Activated naive CD8-positive, alpha-beta T cell treated with anti-CD3 and anti-CD28 coated beads, Interleukin-2, amount 10 ng/mL, durations not matched to agents 7 days and 5 days (primary cell): ENCODE measurements around the gene UBE2D4. TPM values are rescaled to one million over a fixed set of nuclear protein-coding genes. Genes with fewer than 3 reads are reported as not detected.
"Not testable (repeated sequence)": the region's sequence is repeated elsewhere in the genome, so short reads cannot be mapped to it uniquely, and the experiment has no call there.

Source experiments
- ATAC-seq: fragments of 150-1000 bp; cut with Tn5 transposase; one replicate; pipeline ENCODE4 v1.10.0; 2021; ENCODE audit warnings: low read depth, moderate library complexity
- POLR2A ChIA-PET: fragments of 350-600 bp; sonication (Branson Sonifier 250); formaldehyde crosslinking; loops from one replicate; lab custom pipeline; 2021; ENCODE audit warnings: antibody characterized with exemption; lab: Charles Lee
- DNase-seq: peaks from one replicate; pipeline ENCODE4 v3.0.0; 2021
- H3K27ac Mint-ChIP-seq: one replicate; pipeline ENCODE4 v1.8.0; 2022; ENCODE audit warnings: mild to moderate bottlenecking, mixed read lengths
- H3K27me3 Mint-ChIP-seq: one replicate; pipeline ENCODE4 v1.8.0; 2022; ENCODE audit warnings: mild to moderate bottlenecking, moderate library complexity, mixed read lengths
- H3K36me3 Mint-ChIP-seq: one replicate; pipeline ENCODE4 v1.8.0; 2021; ENCODE audit warnings: mild to moderate bottlenecking, mixed read lengths
- H3K4me1 Mint-ChIP-seq: one replicate; pipeline ENCODE4 v1.8.0; 2021; ENCODE audit warnings: mixed read lengths
- H3K4me3 Mint-ChIP-seq: one replicate; pipeline ENCODE4 v1.8.0; 2022; ENCODE audit warnings: mild to moderate bottlenecking, moderate library complexity, mixed read lengths
- H3K9me3 Mint-ChIP-seq: one replicate; pipeline ENCODE4 v1.8.0; 2021; ENCODE audit warnings: mixed read lengths
- total RNA-seq, 2 experiments: library from RNA; stranded (reverse); gene quantifications; one replicate each; pipeline ENCODE4 v1.2.3, GENCODE V29; 2021

UBE2D4 gene
- total RNA-seq, 2 experiments from 2014 or later, result 6.2 to 7.5 TPM

GRCh38 chr7:43985904-43986864 is 59.9 kb downstream of the UBE2D4 start:
- H3K36me3 Mint-ChIP-seq, H3K27me3 Mint-ChIP-seq, H3K9me3 Mint-ChIP-seq, H3K4me1 Mint-ChIP-seq, POLR2A ChIA-PET: not testable (repeated sequence)
- peak overlapping the region; percentile 50 for H3K4me3 Mint-ChIP-seq
- ATAC-seq (peak; percentile 84), DNase-seq (peak; percentile 93)
- peak overlapping the region; percentile 54 for H3K27ac Mint-ChIP-seq

- H3K4me1 Mint-ChIP-seq, ATAC-seq, H3K4me3 Mint-ChIP-seq, H3K27me3 Mint-ChIP-seq, H3K27ac Mint-ChIP-seq, H3K9me3 Mint-ChIP-seq, DNase-seq, H3K36me3 Mint-ChIP-seq, POLR2A ChIA-PET: not testable (repeated sequence)
Observed at GRCh38 chr7:43987476-43987875, 61.2 kb downstream of the UBE2D4 start.

- H3K4me3 Mint-ChIP-seq, H3K36me3 Mint-ChIP-seq: not testable (repeated sequence)
Observed at GRCh38 chr7:43990011-43990585, 63.9 kb downstream of the UBE2D4 start.

GRCh38 chr7:43990829-43991228 is 64.6 kb downstream of the UBE2D4 start:
- POLR2A ChIA-PET, DNase-seq, H3K36me3 Mint-ChIP-seq, H3K27me3 Mint-ChIP-seq, H3K4me3 Mint-ChIP-seq, H3K4me1 Mint-ChIP-seq, H3K9me3 Mint-ChIP-seq, H3K27ac Mint-ChIP-seq, ATAC-seq: not testable (repeated sequence)

More at GRCh38 chr7:43990011-43990585, 63.9 kb downstream of the UBE2D4 start:
- H3K27me3 Mint-ChIP-seq, H3K27ac Mint-ChIP-seq, H3K4me1 Mint-ChIP-seq, POLR2A ChIA-PET, H3K9me3 Mint-ChIP-seq, DNase-seq, ATAC-seq: not testable (repeated sequence)

GRCh38 chr7:43992896-43993295 is 66.7 kb downstream of the UBE2D4 start:
- H3K27me3 Mint-ChIP-seq, H3K36me3 Mint-ChIP-seq, ATAC-seq, H3K4me1 Mint-ChIP-seq, H3K27ac Mint-ChIP-seq, H3K4me3 Mint-ChIP-seq, DNase-seq, POLR2A ChIA-PET, H3K9me3 Mint-ChIP-seq: not testable (repeated sequence)

- H3K27me3 Mint-ChIP-seq, H3K36me3 Mint-ChIP-seq, H3K4me1 Mint-ChIP-seq, POLR2A ChIA-PET, H3K4me3 Mint-ChIP-seq, H3K27ac Mint-ChIP-seq, H3K9me3 Mint-ChIP-seq, DNase-seq, ATAC-seq: not testable (repeated sequence)
Observed at GRCh38 chr7:43994681-43995080, 68.4 kb downstream of the UBE2D4 start.

- H3K9me3 Mint-ChIP-seq, H3K27ac Mint-ChIP-seq, POLR2A ChIA-PET, DNase-seq, H3K27me3 Mint-ChIP-seq, H3K4me3 Mint-ChIP-seq, ATAC-seq, H3K4me1 Mint-ChIP-seq, H3K36me3 Mint-ChIP-seq: not testable (repeated sequence)
Observed at GRCh38 chr7:43997532-43997931, 71.3 kb downstream of the UBE2D4 start, which contains the start of gene SPDYE1. TSS of gene SPDYE1 (plus strand) at chr7:43997897. CDS start at chr7:43999950, 2,053 bp downstream.

Other genes starting within 250 kb of the UBE2D4 start
- 10 to 100 TPM; 72.7 to 80.2 TPM for gene COA1, start 196.9 kb upstream of the UBE2D4 start, total RNA-seq
- 10 to 100 TPM; 27.3 to 29.6 TPM for gene BLVRA, start 167.8 kb upstream of the UBE2D4 start, total RNA-seq
- 10 to 100 TPM; 72.7 to 75.7 TPM for gene MRPS24, start 56.9 kb upstream of the UBE2D4 start, total RNA-seq
- gene URGCP, start 19.8 kb upstream of the UBE2D4 start, total RNA-seq, result 10 to 100 TPM; 26.5 to 26.9 TPM
- gene SPDYE1, start 71.5 kb downstream of the UBE2D4 start, total RNA-seq, result under 1 TPM in 1 of 2 experiments, not detected in 1; 0.11 TPM
- 100 to 1,000 TPM; 152 to 157 TPM for gene DBNL, start 118.3 kb downstream of the UBE2D4 start, total RNA-seq
- gene PGAM2, start 139.1 kb downstream of the UBE2D4 start, total RNA-seq, result 1 to 10 TPM in 1 of 2 experiments, under 1 TPM in 1; 0.74 to 2.1 TPM
- 10 to 100 TPM; 51.0 to 54.5 TPM for gene POLM, start 156.1 kb downstream of the UBE2D4 start, total RNA-seq
- gene AEBP1, start 177.9 kb downstream of the UBE2D4 start, total RNA-seq, result 10 to 100 TPM; 21.5 to 22.0 TPM
- 10 to 100 TPM; 99.3 to 99.4 TPM for gene POLD2, start 197.1 kb downstream of the UBE2D4 start, total RNA-seq
- not detected for gene MYL7, start 214.9 kb downstream of the UBE2D4 start, total RNA-seq